C4-2B (cell line): ENCODE measurements around the gene SOX11.

Source experiments
- ZFX ChIP-seq: fragments of 450-650 bp; IDR thresholded peaks from 2 replicates; pipeline ENCODE4 v1.6.1; 2017
- TF ChIP-seq, protein P1 (sequence below): fragments of 450-650 bp; conservative IDR thresholded peaks from 2 replicates; pipeline ENCODE4 v1.5.1; 2017; ENCODE audit warnings: mild to moderate bottlenecking

DNA sequence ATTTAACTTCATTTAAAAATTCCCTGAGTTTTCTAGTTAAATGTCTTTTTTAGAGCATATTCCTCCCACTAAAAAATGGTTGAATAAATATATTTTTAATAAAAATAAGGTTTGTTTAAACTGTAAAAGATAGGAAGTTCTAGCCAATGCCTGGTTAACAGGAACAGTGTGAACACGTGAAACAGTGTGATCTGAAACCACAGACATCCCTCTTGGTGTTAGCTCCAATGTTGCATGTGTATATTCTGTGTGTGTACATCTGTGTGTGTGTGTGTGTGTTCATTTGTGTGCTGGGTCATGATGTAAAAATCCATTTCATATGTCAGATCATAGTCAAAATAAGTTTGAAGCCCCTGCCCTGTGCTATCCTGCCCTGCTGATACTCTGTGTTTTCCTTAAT, 6.1 kb upstream of the SOX11 start:
- TF ChIP-seq, protein P1, sequence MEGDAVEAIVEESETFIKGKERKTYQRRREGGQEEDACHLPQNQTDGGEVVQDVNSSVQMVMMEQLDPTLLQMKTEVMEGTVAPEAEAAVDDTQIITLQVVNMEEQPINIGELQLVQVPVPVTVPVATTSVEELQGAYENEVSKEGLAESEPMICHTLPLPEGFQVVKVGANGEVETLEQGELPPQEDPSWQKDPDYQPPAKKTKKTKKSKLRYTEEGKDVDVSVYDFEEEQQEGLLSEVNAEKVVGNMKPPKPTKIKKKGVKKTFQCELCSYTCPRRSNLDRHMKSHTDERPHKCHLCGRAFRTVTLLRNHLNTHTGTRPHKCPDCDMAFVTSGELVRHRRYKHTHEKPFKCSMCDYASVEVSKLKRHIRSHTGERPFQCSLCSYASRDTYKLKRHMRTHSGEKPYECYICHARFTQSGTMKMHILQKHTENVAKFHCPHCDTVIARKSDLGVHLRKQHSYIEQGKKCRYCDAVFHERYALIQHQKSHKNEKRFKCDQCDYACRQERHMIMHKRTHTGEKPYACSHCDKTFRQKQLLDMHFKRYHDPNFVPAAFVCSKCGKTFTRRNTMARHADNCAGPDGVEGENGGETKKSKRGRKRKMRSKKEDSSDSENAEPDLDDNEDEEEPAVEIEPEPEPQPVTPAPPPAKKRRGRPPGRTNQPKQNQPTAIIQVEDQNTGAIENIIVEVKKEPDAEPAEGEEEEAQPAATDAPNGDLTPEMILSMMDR: no peak
- TF ChIP-seq ZFX: no peak
